ENCODE measurements around the gene TRMT61A.

- peak; percentile 10; the same call in 1 of the 2 replicates for TF ChIP-seq CTCF (IDR thresholded peaks at IDR 0.05)
- TF ChIP-seq ZFX (IDR thresholded peaks at IDR 0.05; ENCODE audit: borderline replicate concordance) = no peak
Observed at GRCh38 chr14:103521438-103521950, 7.5 kb upstream of the TRMT61A start.
